Measurements from ENCODE around the gene PIP4K2A.

- TF ChIP-seq CTCF (IDR thresholded peaks at IDR 0.05) (no peak), POLR2A (IDR thresholded peaks at IDR 0.05) (no peak)
Observed at GRCh38 chr10:22648547-22648961, 65.8 kb downstream of the PIP4K2A start.
